Peyer's patch (tissue), 4 donors: ENCODE measurements around the gene MACO1.
"Not testable (repeated sequence)": the region's sequence is repeated elsewhere in the genome, so short reads cannot be mapped to it uniquely, and the experiment has no call there.

Source experiments
- POLR2A ChIP-seq, 2 donors: fragments of 450-650 bp; IDR thresholded peaks; one replicate each; pipeline ENCODE4 v1.5.1; 2017; ENCODE audit warnings: antibody characterized with exemption in 2 of 2, mild to moderate bottlenecking in 2 of 2, moderate library complexity in 2 of 2
- TF ChIP-seq, protein P1 (sequence below), 6 experiments: fragments of 450-650 bp in 4 of 6; fragments of 200-600 bp in 2 of 6; sonication (generic) in 1 of 6; IDR thresholded peaks; one replicate each; pipeline ENCODE4 v1.5.1; 2017 to 2019; ENCODE audit warnings: antibody characterized with exemption in 6 of 6, mild to moderate bottlenecking in 3 of 6, moderate library complexity in 1 of 6

DNA sequence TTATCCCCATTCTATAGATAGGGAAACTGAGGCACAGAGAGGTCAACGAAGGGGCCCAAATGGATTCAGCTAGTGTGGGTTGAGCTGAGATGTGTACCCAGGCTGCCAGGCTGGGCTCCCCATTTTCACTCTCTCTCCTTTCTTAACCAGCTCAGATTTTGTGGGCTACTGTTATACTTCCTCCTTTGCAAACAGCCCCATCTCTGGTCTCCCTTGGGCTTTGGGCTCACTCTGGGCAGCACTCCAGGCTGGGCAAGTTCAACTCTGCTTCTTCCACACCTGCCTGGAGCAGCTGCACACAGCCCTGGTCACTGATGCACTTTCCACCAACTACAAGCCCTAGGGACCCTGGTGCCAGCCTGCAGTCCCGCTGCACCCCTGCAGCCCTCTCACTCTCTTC, 32.6 kb upstream of the MACO1 start:
- TF ChIP-seq POLR2A (IDR thresholded peaks at IDR 0.05) = not testable (repeated sequence)
- TF ChIP-seq, protein P1, sequence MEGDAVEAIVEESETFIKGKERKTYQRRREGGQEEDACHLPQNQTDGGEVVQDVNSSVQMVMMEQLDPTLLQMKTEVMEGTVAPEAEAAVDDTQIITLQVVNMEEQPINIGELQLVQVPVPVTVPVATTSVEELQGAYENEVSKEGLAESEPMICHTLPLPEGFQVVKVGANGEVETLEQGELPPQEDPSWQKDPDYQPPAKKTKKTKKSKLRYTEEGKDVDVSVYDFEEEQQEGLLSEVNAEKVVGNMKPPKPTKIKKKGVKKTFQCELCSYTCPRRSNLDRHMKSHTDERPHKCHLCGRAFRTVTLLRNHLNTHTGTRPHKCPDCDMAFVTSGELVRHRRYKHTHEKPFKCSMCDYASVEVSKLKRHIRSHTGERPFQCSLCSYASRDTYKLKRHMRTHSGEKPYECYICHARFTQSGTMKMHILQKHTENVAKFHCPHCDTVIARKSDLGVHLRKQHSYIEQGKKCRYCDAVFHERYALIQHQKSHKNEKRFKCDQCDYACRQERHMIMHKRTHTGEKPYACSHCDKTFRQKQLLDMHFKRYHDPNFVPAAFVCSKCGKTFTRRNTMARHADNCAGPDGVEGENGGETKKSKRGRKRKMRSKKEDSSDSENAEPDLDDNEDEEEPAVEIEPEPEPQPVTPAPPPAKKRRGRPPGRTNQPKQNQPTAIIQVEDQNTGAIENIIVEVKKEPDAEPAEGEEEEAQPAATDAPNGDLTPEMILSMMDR (IDR thresholded peaks at IDR 0.05) = not testable (repeated sequence)
